GM12878 (cell line): ENCODE results near the gene PTGDR2. TPM values are rescaled to one million over a fixed set of nuclear protein-coding genes. Genes with fewer than 3 reads are reported as not detected.
A peak's percentile ranks its signal among the peaks of the same experiment; 100 is the strongest.

ENCODE experiments used
- ATAC-seq: fragments of 200-7000 bp; cut with Tn5 transposase; 3 replicates; pipeline ENCODE4 v1.9.1; 2020; ENCODE audit warnings: mild to moderate bottlenecking, moderate library complexity
- BruUV-seq: library from RNA; stranded (reverse); fragments of 400-500 nt; replicated peaks from 2 replicates; lab custom pipeline; 2021; lab: Mats Ljungman, UMichigan
- CTCF ChIA-PET: fragments of 300-600 bp; sonication (Branson Sonifier 250); formaldehyde crosslinking; extraction: SDS; loops from one replicate; lab custom pipeline; 2021; ENCODE audit warnings: inconsistent platforms; lab: Yijun Ruan, JAX
- POLR2A ChIA-PET: fragments of 350-600 bp; formaldehyde crosslinking; extraction: SDS; loops from one replicate; lab custom pipeline; 2021; ENCODE audit warnings: inconsistent platforms; lab: Charles Lee
- RAD21 ChIA-PET: fragments of 300-600 bp; sonication (Branson Sonifier 250); formaldehyde crosslinking; loops from one replicate; lab custom pipeline; 2023; ENCODE audit warnings: antibody characterized with exemption; ENCODE audit not compliant: unreplicated experiment; lab: Charles Lee
- SMC1A ChIA-PET: fragments of 300-600 bp; sonication (Branson Sonifier 250); formaldehyde crosslinking; loops from one replicate; lab custom pipeline; 2023; ENCODE audit not compliant: unreplicated experiment, uncharacterized antibody; lab: Charles Lee
- DNase-seq: peaks from one replicate; pipeline ENCODE4 v3.0.0-alpha.2; 2011; ENCODE audit warnings: low read depth, low spot score
- FAIRE-seq: peaks from 3 replicates; lab custom pipeline; 2011; peaks lifted over from hg19 to GRCh38; lab: Jason Lieb, UNC
- H2AFZ ChIP-seq: 2 replicates; pipeline ENCODE4 v1.6.0; 2011; ENCODE audit warnings: low read depth, low read length, control low read depth; ENCODE audit not compliant: control insufficient read depth
- H3K27ac ChIP-seq: 2 replicates; pipeline ENCODE4 v1.5.1; 2011; ENCODE audit warnings: control low read depth; ENCODE audit not compliant: control insufficient read depth, insufficient read depth
- H3K27me3 ChIP-seq, 2 experiments: replicated peaks in 1 of 2; 2 replicates each; pipeline versions ENCODE4 v1.6.0 to v1.6.1; 2011; ENCODE audit warnings: low read length in 1 of 2; ENCODE audit not compliant: control insufficient read depth in 2 of 2, insufficient read depth in 2 of 2
- H3K36me3 ChIP-seq, 2 experiments: 2 replicates each; pipeline ENCODE4 v1.5.1; 2011; ENCODE audit warnings: low read length in 1 of 2; ENCODE audit not compliant: control insufficient read depth in 2 of 2, insufficient read depth in 2 of 2
- H3K4me1 ChIP-seq: 2 replicates; pipeline ENCODE4 v1.6.1; 2011; ENCODE audit warnings: mild to moderate bottlenecking, low read length, moderate library complexity, mixed read lengths; ENCODE audit not compliant: control insufficient read depth, insufficient read depth
- H3K4me2 ChIP-seq: 2 replicates; pipeline ENCODE4 v1.6.0; 2011; ENCODE audit warnings: control low read depth; ENCODE audit not compliant: control insufficient read depth, insufficient read depth
- H3K4me3 ChIP-seq: fragments of 200-600 bp; sonication (generic); 2 replicates; pipeline ENCODE4 v1.5.1; 2016
- H3K79me2 ChIP-seq: 2 replicates; pipeline ENCODE4 v1.6.0; 2011; ENCODE audit warnings: low read length; ENCODE audit not compliant: control insufficient read depth, insufficient read depth
- H3K9ac ChIP-seq: 2 replicates; pipeline ENCODE4 v1.8.0; 2011; ENCODE audit warnings: low read length, control low read depth, mixed read lengths; ENCODE audit not compliant: control insufficient read depth, insufficient read depth
- H3K9me3 ChIP-seq: replicated peaks from 3 replicates; pipeline ENCODE4 v1.5.1; 2011; ENCODE audit warnings: mild to moderate bottlenecking, low read length; ENCODE audit not compliant: control insufficient read depth, insufficient read depth
- H4K20me1 ChIP-seq: 2 replicates; pipeline ENCODE4 v1.6.0; 2011; ENCODE audit not compliant: control insufficient read depth, insufficient read depth
- BACH1 ChIP-seq: fragments of 450-650 bp; IDR thresholded peaks from 2 replicates; pipeline ENCODE4 v1.6.1; 2017; ENCODE audit warnings: mild to moderate bottlenecking, borderline replicate concordance
- BMI1 ChIP-seq: fragments of 450-650 bp; IDR thresholded peaks from 2 replicates; pipeline ENCODE4 v1.6.1; 2016; ENCODE audit warnings: mild to moderate bottlenecking, moderate library complexity, borderline replicate concordance
- CBX3 ChIP-seq: fragments of 200-600 bp; sonication (generic); IDR thresholded peaks from 2 replicates; pipeline ENCODE4 v1.6.1; 2016; ENCODE audit warnings: low read depth, borderline replicate concordance
- CHD2 ChIP-seq: IDR thresholded peaks from 2 replicates; pipeline ENCODE4 v1.6.1; 2011; ENCODE audit warnings: low read depth, low read length, improper control_type of control experiment, borderline replicate concordance
- HDGF ChIP-seq: fragments of 450-650 bp; IDR thresholded peaks from 2 replicates; pipeline ENCODE4 v1.6.1; 2016; ENCODE audit warnings: antibody characterized with exemption
- RUNX3 ChIP-seq: IDR thresholded peaks from 2 replicates; pipeline ENCODE4 v1.6.1; 2012; ENCODE audit warnings: low read length, inconsistent platforms
- SIX5 ChIP-seq: IDR thresholded peaks from 2 replicates; pipeline ENCODE4 v1.6.1; 2011; ENCODE audit warnings: mild to moderate bottlenecking, low read depth, low read length, moderate library complexity; ENCODE audit not compliant: severe bottlenecking
- TBL1XR1 ChIP-seq: IDR thresholded peaks from 2 replicates; pipeline ENCODE4 v1.6.1; 2012; ENCODE audit warnings: low read depth, low read length, improper control_type of control experiment
- TCF3 ChIP-seq: IDR thresholded peaks from 2 replicates; pipeline ENCODE4 v1.6.1; 2012; ENCODE audit warnings: low read depth, mild to moderate bottlenecking, low read length, borderline replicate concordance; ENCODE audit not compliant: insufficient read depth
- TCF7 ChIP-seq: IDR thresholded peaks from 2 replicates; pipeline ENCODE4 v1.6.1; 2014; ENCODE audit warnings: antibody characterized with exemption, borderline replicate concordance
- WGBS: methylation state at CpG from one replicate; pipeline ENCODE4 v1.1.6; 2016; ENCODE audit warnings: low lambda C conversion rate; ENCODE audit not compliant: insufficient replicate concordance, insufficient coverage; ENCODE audit errors: missing lambda C conversion rate; 5-methylcytosine and 5-hydroxymethylcytosine counted together
- in situ Hi-C: fragments of 300-500 bp; cut with MboI; formaldehyde crosslinking; loops from 9 replicates; pipeline ENCODE4 v1.14.3; 2018; ENCODE audit warnings: mixed read lengths
- intact Hi-C: fragments of 100-400 bp; cut with micrococcal nuclease; formaldehyde crosslinking; loops from one replicate; pipeline ENCODE4 v1.14.2; 2022; ENCODE audit not compliant: unreplicated experiment
- polyA plus RNA-seq, 11 experiments: library from polyadenylated mRNA; depleted of rRNA in 4 of 11; unstranded in 6 of 11; stranded (reverse) in 5 of 11; fragments of >200 nt; fragmentation: Nextera tagmentation in 4 of 11; fragmentation: Illumina TruSeq in 1 of 11; extraction: Ambion mirVana in 4 of 11; extraction: Trizol in 1 of 11; gene quantifications; 1 replicate in 1 of 11; 2 replicates in 10 of 11; pipeline versions ENCODE4 v1.2.1 to v1.2.3, GENCODE V29; 2011 to 2016; ENCODE audit warnings: inconsistent platforms in 2 of 11, missing spikeins in 2 of 11, low read depth in 1 of 11
- total RNA-seq, 4 experiments: library from RNA; depleted of rRNA in 3 of 4; stranded (reverse); fragments of >200 nt in 3 of 4; fragmentation: Illumina TruSeq in 1 of 4; extraction: Trizol in 1 of 4; gene quantifications; 2 replicates each; pipeline versions ENCODE4 v1.2.1 to v1.2.3, GENCODE V29; 2013 to 2021
- TF ChIP-seq, protein P1 (sequence below): IDR thresholded peaks from 2 replicates; pipeline ENCODE4 v1.6.1; 2012; ENCODE audit warnings: low read depth, low read length, improper control_type of control experiment
- TF ChIP-seq, protein P2 (sequence below): IDR thresholded peaks from 2 replicates; pipeline ENCODE4 v1.6.1; 2012; ENCODE audit warnings: low read depth, low read length, improper control_type of control experiment
- TF ChIP-seq, protein P3 (sequence below): fragments of 450-650 bp; formaldehyde crosslinking; IDR thresholded peaks from 2 replicates; pipeline ENCODE4 v1.5.0; 2022; ENCODE audit warnings: mild to moderate bottlenecking, missing genetic modification characterization

Gene PTGDR2
- total and polyA plus RNA-seq, 10 of the 15 experiments (the other 5 are each of a cell fraction or from before 2014, with no cell fraction given), result 0.01 to 0.28 (median 0.15) TPM; not detected in 6

DNA sequence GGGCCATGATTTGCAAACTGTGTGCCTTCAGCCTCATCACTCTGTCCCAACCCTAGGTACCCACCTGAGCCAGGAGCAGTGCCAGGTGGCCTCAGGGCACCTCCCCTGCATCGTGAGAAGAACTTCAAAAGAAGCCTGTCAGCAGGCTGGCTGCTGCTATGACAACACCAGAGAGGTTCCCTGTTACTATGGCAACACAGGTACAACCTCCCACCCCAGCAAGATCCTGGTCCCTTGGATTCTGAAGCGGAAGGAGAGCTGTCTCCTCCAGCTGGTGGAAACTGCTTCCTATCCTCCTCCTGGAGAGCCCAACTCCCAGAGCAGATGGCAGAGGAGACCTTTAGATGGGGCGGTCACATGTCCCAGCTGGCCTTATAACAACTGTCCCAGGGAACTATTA is 14.5 kb upstream of the PTGDR2 start:
- H3K27ac ChIP-seq, result no peak overlapping the region
- H2AFZ ChIP-seq, result no peak overlapping the region
- no peaks in the 10 kb centered on the region for H3K4me1 ChIP-seq
- 31% methylated on average over 3 of the region's 3 CpGs for WGBS
- H4K20me1 ChIP-seq, result no peaks in the 10 kb centered on the region
- no peaks in the 10 kb centered on the region; a peak in 2 of 4 replicates for H3K36me3 ChIP-seq
- no peak for DNase-seq
- TF ChIP-seq, protein P1, sequence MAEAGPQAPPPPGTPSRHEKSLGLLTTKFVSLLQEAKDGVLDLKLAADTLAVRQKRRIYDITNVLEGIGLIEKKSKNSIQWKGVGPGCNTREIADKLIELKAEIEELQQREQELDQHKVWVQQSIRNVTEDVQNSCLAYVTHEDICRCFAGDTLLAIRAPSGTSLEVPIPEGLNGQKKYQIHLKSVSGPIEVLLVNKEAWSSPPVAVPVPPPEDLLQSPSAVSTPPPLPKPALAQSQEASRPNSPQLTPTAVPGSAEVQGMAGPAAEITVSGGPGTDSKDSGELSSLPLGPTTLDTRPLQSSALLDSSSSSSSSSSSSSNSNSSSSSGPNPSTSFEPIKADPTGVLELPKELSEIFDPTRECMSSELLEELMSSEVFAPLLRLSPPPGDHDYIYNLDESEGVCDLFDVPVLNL, result no peak
- peak; percentile 37; the same call in 1 of the 2 replicates for TF ChIP-seq BMI1
- in situ Hi-C loops, result no loop called here
- ATAC-seq, result no peak
- no peak for FAIRE-seq
- SMC1A ChIA-PET, result interaction anchor here (1.2 kb wide), 1 partner anchor 17 kb away, joined by 4 read pairs; no protein-coding TSS in a partner anchor
- RAD21 ChIA-PET, result no interaction called here
- no peak overlapping the region for H3K4me2 ChIP-seq
- POLR2A ChIA-PET, result no interaction called here
- no peak overlapping the region for H3K4me3 ChIP-seq
- CTCF ChIA-PET, result interaction anchor here (0.7 to 1.0 kb wide), 2 partner anchors 14 to 260 kb away, joined by 3 read pairs; no protein-coding TSS in a partner anchor
- intact Hi-C loops, result no loop called here
- no TSS peak for BruUV-seq
- no peaks in the 10 kb centered on the region for H3K9me3 ChIP-seq
- no peak overlapping the region for H3K9ac ChIP-seq
- H3K79me2 ChIP-seq, result no peaks in the 10 kb centered on the region
- no peaks in the 10 kb centered on the region for H3K27me3 ChIP-seq

DNA sequence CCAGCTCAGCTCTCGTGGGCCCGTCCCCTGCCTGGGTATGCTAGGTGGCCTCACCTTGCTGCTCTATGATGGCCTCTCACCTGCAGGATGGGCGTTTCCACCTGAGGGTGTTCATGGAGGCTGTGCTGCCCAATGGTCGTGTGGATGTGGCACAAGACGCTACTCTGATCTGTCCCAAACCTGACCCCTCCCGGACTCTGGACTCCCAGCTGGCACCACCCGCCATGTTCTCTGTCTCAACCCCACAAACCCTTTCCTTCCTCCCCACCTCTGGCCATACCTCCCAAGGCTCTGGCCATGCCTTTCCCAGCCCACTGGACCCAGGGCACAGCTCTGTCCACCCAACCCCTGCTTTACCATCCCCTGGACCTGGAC is 13.7 kb upstream of the PTGDR2 start:
- no TSS peak for BruUV-seq
- SMC1A ChIA-PET, result interaction anchor here (1.2 to 1.3 kb wide), 2 partner anchors 9 to 18 kb away, joined by 3 to 4 read pairs; no protein-coding TSS in a partner anchor
- Histone ChIP-seq H3K27ac (no peak overlapping the region), H3K36me3 (no peaks in the 10 kb centered on the region), H3K4me3 (no peak overlapping the region), H3K9ac (no peak overlapping the region), H3K79me2 (no peaks in the 10 kb centered on the region), H4K20me1 (no peaks in the 10 kb centered on the region), H3K4me1 (no peaks in the 10 kb centered on the region), H3K27me3 (no peaks in the 10 kb centered on the region), H2AFZ (no peak overlapping the region), H3K4me2 (no peak overlapping the region), H3K9me3 (no peaks in the 10 kb centered on the region)
- 61% methylated on average over 7 of the region's 7 CpGs for WGBS
- FAIRE-seq (no peak), DNase-seq (no peak), ATAC-seq (no peak)
- RAD21 ChIA-PET, result interaction anchor here (1.8 kb wide), 1 partner anchor 38 kb away, joined by 7 read pairs; no protein-coding TSS in a partner anchor
- in situ Hi-C loops (no loop called here), intact Hi-C loops (no loop called here)
- POLR2A ChIA-PET, result no interaction called here
- CTCF ChIA-PET, result interaction anchor here (0.9 to 1.6 kb wide), 3 partner anchors 18 to 168 kb away, joined by 3 to 4 read pairs (median 3); no protein-coding TSS in a partner anchor
- TF ChIP-seq HDGF (no peak), TBL1XR1 (no peak), SIX5 (no peak), TCF7 (no peak), CBX3 (no peak), CHD2 (no peak), TCF3 (no peak), BACH1 (no peak), RUNX3 (no peak)
- TF ChIP-seq, protein P2, sequence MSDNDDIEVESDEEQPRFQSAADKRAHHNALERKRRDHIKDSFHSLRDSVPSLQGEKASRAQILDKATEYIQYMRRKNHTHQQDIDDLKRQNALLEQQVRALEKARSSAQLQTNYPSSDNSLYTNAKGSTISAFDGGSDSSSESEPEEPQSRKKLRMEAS, result no peak
- TF ChIP-seq, protein P3, sequence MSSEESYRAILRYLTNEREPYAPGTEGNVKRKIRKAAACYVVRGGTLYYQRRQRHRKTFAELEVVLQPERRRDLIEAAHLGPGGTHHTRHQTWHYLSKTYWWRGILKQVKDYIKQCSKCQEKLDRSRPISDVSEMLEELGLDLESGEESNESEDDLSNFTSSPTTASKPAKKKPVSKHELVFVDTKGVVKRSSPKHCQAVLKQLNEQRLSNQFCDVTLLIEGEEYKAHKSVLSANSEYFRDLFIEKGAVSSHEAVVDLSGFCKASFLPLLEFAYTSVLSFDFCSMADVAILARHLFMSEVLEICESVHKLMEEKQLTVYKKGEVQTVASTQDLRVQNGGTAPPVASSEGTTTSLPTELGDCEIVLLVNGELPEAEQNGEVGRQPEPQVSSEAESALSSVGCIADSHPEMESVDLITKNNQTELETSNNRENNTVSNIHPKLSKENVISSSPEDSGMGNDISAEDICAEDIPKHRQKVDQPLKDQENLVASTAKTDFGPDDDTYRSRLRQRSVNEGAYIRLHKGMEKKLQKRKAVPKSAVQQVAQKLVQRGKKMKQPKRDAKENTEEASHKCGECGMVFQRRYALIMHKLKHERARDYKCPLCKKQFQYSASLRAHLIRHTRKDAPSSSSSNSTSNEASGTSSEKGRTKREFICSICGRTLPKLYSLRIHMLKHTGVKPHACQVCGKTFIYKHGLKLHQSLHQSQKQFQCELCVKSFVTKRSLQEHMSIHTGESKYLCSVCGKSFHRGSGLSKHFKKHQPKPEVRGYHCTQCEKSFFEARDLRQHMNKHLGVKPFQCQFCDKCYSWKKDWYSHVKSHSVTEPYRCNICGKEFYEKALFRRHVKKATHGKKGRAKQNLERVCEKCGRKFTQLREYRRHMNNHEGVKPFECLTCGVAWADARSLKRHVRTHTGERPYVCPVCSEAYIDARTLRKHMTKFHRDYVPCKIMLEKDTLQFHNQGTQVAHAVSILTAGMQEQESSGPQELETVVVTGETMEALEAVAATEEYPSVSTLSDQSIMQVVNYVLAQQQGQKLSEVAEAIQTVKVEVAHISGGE, result no peak
